Ramos (cell line): Measurements from ENCODE around the gene DPYSL4.

Source experiments
- in situ Hi-C: fragments of 300-500 bp; cut with MboI; formaldehyde crosslinking; loops from one replicate; pipeline ENCODE4 v1.14.3; 2022; ENCODE audit warnings: low sequenced_read_pairs; ENCODE audit not compliant: unreplicated experiment

The DPYSL4 gene

DNA sequence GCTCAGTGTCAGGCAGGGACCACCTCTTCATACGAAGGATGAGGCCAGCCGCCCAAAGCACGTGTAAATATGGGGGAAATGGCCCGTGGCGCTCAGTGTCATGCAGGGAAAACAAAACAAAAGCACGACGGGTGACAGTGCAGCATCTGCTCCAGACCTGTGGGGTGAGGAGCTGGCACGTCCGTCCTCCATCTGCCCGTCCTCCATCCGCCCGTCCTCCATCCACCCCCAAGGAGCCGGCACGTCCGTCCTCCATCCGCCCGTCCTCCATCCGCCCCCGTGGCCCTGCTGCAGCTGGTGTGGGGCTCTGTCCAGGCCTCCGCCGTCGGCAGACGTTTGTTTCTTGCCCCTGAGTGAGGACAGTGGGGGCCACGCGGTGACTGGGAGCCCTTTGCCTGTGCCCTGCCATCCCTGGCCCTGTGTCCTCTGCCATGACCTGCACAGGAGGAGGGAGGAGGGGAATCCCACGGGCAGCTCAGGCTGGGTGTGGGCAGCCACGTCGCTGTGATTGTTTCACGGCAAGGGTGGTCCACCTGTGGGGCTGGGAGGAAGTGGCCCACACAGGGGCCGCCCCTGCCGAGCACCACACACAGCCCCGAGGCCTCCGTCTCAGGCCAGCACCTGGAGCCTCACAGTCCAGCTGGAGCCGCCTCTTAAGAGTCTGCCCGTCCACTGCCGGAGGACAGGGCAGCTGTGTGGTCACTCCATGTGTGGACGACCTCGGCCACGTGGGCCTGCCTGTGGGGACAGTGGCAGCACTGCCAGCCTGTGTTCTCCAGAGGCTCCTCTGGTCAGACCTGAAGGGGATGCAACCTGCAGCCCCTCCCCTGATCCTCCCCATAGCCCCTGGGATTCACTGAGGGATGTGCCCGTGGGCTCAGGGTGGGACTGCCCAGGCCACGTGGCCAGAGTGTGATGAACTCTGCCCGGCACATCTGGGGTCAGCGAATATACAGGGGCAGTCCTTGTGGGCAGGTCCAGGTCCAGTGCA, 38.2 kb upstream of the DPYSL4 start:
- in situ Hi-C loops = loop anchor here (10.0 kb wide), 1 partner anchor 264 kb away; no protein-coding TSS in a partner anchor

DNA sequence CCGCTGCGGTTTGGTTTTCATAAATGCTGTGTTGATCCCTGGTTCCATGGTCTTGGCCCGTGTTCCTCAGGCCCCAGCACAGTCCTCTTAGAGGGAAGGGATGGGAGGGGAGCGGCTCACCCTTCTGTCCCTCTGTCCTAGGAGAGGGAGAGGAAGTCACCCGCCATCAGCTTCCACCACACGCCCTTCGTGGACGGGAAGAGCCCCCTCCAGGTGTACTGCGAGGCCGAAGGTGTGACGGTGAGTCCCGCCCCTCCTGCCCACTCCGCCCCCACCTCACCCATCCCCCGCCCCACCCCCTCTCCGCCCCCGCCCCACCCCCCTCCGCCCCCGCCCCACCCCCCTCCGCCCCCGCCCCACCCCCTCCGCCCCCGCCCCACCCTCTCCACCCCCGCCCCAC, 37.5 kb upstream of the DPYSL4 start:
- in situ Hi-C loops = loop anchor here (10.0 kb wide), 1 partner anchor 264 kb away; no protein-coding TSS in a partner anchor

DNA sequence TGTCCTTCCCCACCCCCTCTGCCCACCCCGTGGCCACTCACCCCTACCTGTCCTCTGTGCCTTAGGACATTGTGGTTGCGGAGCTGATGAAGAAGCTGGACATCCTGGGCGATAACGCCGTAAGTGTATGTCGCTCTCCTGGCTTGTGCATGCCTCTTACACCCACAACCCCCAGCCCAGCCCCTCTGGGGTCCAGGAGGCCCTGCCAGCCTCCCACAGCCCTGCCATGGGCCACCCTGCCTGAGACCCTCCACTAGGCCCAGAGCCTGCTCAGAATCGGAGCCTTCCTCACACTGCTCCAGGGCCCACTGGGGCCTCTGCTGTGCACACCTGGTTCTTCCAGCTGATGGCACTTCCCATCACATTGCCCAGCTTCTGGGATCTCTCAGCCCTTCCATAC, 36.8 kb upstream of the DPYSL4 start:
- in situ Hi-C loops = loop anchor here (10.0 kb wide), 1 partner anchor 265 kb away; no protein-coding TSS in a partner anchor

DNA sequence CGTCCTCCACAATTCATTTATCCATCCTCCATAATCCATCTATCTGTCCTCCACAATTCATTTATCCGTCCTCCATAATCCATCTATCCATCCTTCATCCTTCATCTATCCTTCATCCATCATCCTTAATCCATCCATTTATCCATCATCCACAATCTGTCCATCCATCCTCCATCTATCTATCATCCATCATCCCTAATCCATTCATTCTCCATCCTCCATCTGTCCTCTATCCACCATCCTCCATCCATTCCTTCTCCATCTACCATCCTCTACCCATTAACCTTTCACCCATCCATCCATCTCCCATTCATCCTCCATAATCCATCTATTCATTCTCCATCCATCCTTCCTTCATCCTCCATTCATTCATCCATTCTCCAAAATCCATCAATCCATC, 36.0 kb upstream of the DPYSL4 start:
- in situ Hi-C loops = no loop called here

DNA sequence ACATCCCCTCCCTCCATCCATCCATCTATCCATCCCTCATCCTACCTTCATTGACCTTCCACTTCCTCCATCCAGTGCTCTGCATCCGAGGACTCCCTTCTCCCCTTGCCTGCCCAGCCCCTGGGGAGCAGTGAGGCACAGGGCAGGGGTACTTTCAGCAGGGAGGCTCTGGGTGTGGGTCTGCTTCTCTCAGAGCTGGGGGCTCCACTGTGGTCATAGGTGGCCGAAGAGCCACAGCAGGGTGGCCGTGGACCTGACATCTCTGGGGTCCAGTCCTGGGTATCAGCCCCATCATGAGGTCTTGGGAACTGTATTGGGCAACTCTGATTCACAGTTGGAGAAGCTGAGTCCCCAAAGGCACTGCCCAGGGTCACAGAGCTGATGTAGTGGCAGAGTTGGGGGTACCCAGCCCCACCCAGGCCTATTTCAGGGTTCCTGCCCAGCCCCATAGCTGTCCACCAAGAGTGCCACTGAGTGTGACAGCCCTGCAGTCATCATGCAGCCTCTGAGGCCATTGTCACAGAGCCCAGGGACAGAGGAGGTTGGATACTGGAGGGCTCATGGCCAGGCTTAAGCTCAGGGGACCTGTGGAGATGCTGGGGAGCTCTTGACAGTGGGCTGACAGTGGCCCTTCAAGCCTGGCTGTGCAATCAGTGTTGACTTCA, 35.3 kb upstream of the DPYSL4 start:
- in situ Hi-C loops = no loop called here

DNA sequence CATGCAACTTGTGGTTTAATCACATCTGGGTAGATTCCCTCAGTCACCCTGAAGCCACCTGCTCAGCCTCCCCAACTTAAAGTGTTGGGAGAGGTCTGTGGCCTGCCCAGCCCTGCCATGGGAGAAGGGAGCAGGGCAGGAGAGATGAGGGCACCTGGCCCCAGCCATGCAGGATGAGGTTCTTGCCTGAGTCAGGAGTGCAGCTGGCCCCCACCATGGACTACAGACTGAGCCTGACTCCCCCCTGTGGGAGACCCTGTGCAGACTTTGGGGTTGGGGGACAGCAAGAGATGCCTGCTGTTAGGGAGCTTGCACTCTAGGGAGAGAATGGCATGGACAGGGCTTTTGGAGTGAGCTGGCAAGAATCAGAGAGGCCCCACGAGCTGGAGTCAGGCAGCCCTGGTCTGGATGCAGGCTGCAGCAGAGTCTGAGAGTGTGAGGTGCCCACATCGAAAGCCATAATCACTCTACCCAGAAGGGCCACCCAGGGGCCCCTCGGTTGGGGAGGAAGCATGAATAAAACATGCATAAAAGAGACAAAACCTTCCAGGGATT, 34.7 kb upstream of the DPYSL4 start:
- in situ Hi-C loops = no loop called here

DNA sequence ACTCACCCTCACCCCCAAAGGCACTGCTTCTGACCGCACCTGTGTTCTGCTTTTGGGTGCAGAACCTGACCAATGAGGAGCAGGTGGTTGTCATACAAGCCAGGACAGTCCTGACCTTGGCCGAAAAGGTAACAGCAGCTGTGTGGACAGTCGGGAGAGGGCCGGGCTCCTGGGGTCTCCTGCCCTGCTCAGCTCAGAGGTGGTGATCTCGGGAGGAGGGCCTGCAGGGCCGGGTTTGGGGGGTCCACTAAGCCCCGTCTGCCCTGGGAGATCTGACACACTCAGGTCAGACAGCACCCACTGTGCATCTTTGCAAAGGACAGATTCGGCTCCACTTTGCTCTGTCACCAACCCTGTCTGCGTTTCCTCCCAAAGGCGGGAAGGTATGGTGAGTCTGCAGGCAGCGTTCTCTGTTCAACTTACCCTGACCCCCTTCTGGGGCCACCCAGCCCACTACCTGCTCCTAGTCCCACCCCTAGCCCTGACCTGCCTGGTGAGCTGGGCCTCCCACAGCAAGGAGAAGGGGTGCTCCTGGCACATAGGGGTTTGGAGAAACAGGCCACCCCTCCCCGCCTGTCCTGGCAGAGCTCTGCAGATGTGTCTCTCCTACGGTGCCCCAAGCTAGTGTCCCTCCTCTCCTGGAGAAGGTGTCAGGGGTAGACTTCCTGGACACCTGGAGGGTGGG, 33.7 kb upstream of the DPYSL4 start:
- in situ Hi-C loops = no loop called here

DNA sequence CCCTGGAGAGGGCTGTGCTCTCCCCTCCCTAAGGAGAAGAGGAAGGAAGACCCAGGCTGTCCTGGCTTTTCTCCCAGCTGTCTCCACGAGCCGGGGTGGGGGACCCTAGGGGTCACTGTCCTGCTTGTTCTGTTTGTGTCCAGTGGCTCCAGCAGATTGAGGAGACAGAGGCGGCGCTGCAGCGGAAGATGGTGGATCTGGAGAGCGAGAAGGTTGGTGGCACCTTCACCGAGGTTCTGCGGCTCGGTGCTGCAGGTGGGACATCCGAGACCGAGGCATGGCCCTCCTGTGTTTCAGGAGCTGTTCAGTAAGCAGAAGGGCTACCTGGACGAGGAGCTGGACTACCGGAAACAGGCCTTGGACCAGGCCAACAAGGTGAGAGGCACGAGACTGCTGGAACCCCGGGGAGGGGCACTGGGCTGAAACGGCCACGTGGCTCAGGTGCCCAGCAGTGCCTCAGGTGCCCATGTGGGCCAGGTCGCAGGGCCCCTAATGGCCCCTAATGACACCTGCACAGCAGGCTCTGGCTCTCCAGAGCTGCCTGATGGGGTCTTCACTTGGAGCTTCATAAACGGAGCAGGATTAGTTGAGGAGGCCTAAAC, 33.0 kb upstream of the DPYSL4 start:
- in situ Hi-C loops = no loop called here

DNA sequence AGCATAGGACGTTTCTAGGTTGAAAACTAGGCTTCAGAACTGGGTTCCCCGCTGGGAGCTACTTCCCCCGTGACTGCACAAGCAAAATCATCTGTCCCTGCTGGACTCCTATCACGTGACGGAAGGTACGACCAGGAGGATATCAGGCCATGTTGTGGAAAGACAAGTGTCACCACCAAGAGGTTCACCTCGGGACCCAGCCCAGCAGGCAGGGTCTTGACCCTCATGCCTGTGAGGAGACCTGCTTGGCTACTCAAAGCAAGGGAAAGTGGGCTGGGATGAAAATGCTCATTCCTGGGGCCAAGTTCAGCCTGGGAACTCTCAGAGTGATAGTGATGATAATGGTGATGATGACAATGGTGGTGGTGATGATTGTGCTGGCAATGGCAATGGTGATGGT, 32.3 kb upstream of the DPYSL4 start:
- in situ Hi-C loops = no loop called here

DNA sequence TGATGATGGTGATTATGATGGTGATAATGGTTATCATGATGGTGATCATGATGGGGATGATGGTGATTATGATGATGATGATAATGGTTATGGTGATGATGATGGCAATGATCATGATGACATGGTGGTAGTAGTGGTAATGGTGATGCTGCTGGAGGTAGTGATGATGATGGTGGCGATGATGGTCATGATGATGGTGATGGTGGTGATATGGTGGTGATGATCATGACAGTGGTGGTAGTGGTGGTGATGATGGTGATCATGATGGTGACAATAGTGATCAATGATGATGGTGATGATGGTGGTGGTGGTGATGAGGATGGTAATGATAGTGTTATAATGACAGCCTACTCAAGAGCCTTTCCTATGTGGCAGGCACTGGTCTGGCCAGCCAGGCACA, 31.8 kb upstream of the DPYSL4 start:
- in situ Hi-C loops = no loop called here

DNA sequence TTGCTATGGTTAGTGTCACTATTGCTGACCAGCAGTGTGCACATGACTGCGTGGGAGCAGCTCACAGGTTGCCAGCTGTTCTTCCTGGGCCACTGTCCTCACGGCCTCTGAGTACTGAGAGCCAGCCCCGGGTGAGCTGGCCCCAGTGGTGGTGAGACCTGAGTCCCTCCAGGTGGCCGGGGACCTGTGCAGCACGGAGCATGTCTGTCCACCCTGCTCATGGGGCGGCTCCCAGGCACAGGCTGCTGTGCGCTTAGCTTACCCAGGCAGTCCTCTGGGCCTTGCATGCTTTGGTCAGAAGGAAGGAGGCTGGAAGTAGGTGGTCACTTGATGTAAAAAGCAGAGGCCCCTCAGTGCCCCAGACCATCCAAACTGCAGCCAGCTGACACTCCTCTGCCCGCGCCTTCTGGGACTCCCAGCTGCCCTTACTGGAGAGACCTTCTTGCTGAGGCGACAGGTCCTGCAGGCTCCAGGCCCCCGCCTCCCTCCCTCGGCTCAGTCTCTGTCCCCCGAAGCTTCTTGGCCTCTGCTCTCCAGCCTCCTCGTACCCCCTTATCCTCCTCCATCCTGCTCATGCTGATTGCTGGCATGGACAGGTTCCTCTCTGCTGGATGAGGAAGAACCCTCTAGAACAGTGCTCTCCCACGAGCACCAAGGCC, 30.9 kb upstream of the DPYSL4 start:
- in situ Hi-C loops = no loop called here

DNA sequence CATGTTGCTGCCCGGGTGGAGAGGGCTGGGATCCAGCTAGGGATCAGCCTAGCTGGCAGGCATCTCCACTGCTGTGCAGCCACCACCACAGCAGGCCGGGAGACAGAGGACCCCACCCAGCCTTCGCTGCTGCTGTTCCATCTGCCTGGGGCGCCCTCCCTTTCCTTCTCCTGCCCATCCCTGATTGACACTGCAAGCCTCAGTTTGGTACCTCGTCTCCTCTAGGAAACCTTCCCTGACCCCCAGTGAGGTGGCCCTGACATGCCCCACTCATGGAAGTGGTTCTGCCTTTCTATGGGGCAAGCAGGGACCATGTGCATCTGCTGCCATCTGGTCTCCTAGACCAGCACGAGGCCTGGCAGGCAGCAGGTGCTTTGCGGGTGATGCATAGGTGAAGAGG, 30.4 kb upstream of the DPYSL4 start:
- in situ Hi-C loops = no loop called here

DNA sequence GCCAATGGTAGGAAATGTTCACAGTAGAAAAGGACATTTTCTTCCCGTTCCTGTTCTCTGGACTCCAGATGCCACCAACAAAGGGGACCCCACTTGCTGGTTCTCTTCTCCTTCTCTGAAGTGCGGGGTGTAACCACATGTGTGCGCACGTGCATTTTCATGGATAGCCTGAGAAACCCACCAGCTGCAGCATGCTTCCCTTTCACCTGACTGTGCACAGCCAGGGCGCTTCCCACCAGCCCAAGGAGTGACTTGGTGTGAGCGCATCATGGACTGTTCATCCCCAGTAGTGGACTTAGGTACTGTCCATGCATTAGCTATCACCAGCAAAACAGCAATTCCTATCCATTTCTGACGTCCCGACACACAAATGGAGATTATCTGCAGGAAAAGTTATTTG, 29.6 kb upstream of the DPYSL4 start:
- in situ Hi-C loops = no loop called here

DNA sequence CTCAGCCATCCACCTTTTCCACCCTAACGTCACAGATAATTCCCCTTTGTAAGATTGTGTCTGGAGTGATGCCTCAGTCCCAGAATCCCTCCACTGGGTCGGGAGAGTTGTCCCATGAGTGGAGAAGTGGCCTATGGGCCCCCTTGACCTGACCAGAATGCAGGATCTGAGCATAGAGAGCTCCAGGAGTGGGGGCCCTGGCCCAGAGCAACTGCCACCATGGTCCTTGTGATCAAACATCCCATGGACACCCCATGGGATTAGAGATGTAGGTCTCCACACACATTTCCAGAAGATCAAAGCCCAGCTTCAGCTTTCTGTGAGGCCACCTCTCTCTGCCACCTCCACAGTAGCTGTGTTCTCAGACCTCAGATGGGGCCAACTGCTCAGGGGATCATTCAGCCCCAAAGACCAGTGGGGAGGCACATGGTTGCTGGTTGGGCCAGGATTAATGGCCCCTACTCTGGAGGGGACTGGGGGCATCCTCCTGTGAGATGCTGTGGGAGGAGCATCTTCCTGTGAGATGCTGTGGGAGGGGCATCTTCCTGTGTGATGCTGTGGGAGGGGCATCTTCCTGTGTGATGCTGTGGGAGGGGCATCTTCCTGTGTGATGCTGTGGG, 28.5 kb upstream of the DPYSL4 start:
- in situ Hi-C loops = no loop called here

DNA sequence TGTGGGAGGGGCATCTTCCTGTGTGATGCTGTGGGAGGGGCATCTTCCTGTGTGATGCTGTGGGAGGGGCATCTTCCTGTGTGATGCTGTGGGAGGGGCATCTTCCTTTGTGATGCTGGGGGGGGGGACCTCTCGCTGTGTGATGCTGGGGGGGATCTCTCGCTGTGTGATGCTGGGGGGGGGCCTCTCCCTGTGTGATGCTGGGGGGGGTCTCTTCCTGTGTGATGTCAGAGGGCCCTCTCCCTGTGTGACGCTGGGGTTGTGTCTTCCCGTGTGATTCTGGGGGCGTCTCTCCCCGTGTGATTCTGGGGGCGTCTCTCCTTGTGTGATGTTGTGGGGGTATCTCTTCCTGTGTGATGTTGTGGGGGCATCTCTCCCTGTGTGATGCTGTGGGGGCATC, 27.9 kb upstream of the DPYSL4 start:
- in situ Hi-C loops = no loop called here

DNA sequence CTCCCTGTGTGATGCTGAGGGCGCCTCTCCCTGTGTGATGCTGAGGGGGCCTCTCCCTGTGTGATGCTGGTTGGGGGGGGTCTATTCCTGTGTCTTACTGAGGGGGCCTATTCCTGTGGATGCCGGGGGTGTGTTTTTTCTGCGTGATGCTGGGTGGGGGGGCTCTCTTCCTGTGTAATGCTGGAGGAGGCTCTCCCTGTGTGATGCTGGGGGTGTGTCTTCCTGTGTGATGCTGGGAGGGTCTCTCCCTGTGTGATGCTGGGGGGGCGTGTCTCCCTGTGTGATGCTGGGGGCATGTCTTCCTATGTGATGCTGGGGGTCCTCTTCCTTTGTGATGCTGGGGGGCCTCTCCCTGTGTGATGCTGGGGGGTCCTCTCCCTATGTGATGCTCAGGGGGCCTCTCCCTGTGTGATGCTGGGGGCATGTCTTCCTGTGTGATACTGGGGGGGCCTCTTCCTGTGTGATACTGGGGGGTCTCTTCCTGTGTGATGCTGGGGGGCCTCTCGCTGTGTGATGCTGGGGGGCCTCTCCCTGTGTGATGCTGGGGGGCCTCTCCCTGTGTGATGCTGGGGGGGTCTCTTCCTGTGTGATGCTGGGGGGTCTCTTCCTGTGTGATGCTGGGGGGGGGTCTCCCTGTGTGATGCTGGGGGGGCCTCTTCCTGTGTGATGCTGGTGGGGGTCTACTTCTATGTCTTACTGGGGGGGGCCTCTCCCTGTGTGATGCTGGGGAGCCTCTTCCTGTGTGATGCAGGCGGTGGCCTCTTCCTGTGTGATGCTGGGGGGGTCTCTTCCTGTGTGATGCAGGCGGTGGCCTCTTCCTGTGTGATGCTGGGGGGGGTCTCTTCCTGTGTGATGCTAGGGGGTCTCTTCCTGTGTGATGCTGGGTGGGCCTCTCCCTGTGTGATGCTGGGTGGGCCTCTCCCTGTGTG, 27.2 kb upstream of the DPYSL4 start:
- in situ Hi-C loops = loop anchor here (10.0 kb wide), 1 partner anchor 175 kb away; the partner anchor contains the start of gene LRRC27

DNA sequence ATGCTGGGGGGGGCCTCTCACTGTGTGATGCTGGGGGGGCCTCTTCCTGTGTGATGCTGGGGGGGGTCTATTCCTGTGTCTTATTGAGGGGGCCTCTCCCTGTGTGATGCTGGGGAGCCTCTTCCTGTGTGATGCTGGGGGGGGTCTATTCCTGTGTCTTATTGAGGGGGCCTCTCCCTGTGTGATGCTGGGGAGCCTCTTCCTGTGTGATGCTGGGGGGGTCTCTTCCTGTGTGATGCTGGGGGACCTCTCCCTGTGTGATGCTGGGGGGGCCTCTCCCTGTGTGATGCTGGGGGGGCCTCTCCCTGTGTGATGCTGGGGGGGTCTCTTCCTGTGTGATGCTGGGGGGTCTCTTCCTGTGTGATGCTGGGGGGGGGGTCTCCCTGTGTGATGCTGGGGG, 26.5 kb upstream of the DPYSL4 start:
- in situ Hi-C loops = loop anchor here (10.0 kb wide), 1 partner anchor 175 kb away; the partner anchor contains the start of gene LRRC27
